Activated naive CD4-positive, alpha-beta T cell (primary cell): ENCODE results near the gene RFWD3.
"Not testable (repeated sequence)": the region's sequence is repeated elsewhere in the genome, so short reads cannot be mapped to it uniquely, and the experiment has no call there.

ENCODE experiments used
- DNase-seq, 4 experiments: peaks; one replicate each; lab custom pipeline; 2025; lab: John Stamatoyannopoulos, UW

RFWD3 gene, protein sequence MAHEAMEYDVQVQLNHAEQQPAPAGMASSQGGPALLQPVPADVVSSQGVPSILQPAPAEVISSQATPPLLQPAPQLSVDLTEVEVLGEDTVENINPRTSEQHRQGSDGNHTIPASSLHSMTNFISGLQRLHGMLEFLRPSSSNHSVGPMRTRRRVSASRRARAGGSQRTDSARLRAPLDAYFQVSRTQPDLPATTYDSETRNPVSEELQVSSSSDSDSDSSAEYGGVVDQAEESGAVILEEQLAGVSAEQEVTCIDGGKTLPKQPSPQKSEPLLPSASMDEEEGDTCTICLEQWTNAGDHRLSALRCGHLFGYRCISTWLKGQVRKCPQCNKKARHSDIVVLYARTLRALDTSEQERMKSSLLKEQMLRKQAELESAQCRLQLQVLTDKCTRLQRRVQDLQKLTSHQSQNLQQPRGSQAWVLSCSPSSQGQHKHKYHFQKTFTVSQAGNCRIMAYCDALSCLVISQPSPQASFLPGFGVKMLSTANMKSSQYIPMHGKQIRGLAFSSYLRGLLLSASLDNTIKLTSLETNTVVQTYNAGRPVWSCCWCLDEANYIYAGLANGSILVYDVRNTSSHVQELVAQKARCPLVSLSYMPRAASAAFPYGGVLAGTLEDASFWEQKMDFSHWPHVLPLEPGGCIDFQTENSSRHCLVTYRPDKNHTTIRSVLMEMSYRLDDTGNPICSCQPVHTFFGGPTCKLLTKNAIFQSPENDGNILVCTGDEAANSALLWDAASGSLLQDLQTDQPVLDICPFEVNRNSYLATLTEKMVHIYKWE

DNA sequence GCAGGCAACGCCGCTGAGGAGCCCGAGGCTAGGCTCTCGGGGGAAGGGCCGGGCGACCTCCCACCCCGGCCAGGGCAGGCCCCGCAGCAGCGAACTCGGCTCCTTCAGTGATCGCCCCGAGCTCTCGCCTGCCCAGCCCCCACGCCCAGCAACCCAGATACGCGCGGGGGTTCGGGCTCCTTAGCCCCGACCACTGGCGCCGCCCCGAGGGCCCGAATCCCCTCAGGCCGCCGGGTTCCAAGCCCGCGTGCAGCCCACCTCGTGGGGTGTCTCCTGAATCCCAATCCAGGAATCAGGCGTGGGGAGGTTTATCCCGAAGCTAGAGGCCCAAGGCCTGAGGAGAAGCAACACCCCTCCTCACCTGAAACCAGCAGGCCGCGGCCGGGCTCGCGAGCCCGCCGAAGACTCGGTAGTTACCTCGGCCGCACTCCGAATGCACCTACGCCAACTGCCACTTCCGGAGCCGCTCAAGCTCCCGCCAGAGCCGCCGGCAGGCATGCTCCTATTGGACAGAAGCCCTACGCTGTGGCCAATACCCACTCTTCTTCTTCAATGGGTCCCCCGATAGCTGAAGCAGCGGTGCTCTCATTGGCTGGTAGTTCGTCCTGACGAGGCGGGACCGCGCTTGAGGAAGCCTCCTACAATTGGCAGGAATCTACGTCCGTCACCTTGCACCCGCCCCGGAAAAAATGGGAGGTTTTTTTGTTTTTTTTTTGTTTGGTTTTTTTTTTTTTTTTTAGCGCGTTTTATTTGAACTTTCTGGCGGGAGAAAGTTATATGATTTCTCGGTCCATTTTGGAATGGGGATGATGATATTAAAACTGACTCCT, at the start of gene RFWD3:
RFWD3 (minus strand) TSS at position 453 of the 830 bp plus-strand sequence. CDS start 5,428 bp downstream, outside the sequence.
- peak; percentile 88 to 93 (median 90) for DNase-seq

GRCh38 chr16:74716355-74716754, 49.7 kb upstream of the RFWD3 start:
- DNase-seq, result no peak

DNA sequence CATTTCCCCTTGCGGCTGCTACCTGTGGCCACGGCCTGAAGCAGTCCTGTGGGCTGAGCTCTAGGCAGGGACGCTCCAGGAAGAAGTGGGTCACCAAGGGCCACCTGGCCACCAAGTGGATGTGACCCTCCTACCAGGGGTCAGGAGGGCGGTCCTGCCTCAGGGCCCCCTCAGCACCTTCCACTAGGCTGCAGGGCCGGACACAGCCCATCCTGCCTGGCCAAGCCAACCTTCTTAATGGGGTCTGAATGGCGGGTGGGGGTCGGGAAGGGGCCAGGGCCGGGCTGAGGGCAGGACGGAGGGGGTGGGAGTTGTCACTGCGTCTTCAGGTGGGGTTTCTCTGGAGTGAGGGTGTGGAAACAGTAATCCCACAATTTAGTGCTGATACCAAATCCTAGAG, 47.2 kb upstream of the RFWD3 start:
- no peak for DNase-seq

DNA sequence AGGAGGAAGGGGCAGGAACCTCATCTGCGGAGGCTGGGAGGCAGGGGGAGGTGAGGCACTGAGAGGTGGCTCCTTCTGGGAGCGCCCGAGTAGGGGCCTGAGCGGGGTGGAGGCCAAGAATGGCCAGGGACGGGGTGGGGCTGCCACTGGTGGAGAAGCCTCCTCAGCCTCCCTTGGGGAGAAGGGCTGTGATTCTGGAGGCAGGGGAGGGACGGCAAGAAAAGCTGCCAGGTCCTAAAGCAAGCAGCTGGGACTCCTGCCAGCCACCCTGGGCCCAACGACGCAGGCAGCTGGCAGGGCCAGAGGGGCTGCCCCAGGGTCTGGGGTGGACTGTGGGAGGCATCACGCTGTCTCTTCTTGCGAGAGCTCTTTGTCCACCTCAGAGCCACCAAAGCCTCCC, 46.6 kb upstream of the RFWD3 start:
- no peak for DNase-seq

DNA sequence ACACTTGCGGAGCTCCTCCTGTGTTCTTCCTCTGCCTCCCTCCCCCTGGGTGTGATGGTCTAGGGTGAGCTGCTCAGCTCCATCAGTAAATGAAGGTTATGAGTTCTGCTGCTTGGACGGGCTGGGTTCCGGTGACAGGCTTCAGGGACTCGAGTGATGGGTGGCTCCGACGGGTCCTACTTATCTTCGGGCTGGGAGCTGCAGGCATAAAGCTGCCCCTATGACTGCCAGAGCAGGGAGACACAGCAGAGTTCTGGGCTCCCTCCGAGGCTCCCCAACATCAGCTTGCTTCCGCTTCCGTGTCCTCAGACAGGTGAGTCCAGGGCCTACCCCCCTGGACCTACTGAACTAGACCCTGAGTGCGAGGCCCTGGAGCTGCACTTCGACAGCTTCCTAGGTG, 45.3 kb upstream of the RFWD3 start:
- no peak for DNase-seq

GRCh38 chr16:74710401-74710800, 43.7 kb upstream of the RFWD3 start:
- no peak for DNase-seq

DNA sequence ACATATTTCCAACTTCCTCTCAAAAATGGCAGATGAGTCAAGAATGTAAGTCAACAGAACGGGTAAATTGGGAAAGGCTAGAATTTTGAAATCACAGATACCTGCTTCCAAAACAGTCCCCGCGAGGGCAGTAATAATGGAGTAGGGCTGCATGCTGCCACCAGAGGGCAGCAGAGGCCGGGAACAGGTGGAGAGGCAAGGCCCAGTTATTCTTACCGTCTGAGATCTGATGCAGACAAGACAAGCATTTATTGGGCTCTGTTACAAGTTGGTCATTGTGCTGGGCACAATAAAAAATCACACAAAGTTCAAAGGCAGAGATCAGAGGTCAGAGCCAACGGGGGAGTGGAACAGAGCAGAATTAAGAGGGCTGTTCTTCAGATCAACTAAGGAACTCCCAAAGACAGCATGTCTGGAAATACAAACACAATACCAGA, 42.8 kb upstream of the RFWD3 start:
- peak; percentile 31 to 79 (median 60) for DNase-seq

DNA sequence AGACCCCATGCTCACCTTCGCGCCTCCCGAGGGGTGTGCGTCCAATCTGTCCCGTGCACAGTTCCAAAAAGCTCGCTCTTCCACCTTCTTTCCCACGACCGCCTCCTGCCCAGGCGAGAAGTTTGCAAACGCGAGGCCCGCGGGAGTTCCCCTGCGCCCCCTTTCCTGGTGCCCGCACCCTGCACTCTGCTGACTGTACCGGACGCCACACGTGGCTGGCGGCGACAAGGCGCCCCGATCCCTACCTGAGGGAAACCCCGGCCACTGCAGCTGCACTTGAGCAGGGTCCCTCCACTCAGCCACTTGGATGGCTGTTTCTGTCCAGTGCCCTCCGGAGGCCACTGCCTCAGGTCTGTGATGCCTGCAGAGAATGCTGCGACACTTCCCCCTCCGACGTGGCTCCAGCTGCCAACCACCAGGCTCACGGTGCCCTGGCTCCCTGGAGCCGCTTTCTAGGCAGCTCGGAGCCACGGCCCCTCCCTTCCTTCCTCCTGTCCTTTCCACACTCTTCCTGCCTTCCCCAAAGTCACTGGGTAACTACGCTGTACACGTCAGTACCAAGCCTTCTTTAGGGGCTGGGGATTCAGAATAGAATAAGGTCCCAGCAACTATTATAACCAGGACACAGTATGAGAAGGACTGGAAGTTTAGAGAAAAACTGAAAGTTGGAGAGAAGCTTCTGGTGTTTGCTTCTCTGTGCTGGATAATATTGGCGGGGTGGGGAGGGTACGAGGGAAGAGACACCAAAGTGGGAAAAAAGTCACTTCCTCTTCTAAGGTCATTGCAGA, 34.0 kb upstream of the RFWD3 start, which contains the start of gene MLKL:
MLKL (minus strand) TSS at position 425 of the 788 bp plus-strand sequence. CDS start 5,105 bp downstream, outside the sequence.
- peak; percentile 11 to 33 (median 15) for DNase-seq

DNA sequence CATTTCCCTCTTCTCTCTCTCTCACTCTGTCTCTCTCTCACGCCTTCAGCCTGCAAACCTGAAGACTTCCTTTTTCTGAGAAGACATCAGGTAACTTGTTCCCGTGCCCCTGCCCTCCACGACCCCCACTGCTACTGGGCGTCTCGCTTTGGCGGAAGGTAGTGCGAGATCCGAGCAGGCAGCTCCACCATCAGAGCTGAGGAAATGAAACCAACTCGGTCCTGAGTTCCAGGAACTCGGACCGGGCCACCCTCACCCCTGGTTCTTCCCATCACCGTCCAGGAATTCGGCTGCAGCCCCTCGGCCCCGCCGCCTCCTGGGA, 33.4 kb upstream of the RFWD3 start:
- no peak for DNase-seq

GRCh38 chr16:74699666-74700065, 33.0 kb upstream of the RFWD3 start:
- DNase-seq, result no peak

- DNase-seq, result no peak
These were observed 31.5 kb upstream of the RFWD3 start for GRCh38 chr16:74698222-74698621.

DNA sequence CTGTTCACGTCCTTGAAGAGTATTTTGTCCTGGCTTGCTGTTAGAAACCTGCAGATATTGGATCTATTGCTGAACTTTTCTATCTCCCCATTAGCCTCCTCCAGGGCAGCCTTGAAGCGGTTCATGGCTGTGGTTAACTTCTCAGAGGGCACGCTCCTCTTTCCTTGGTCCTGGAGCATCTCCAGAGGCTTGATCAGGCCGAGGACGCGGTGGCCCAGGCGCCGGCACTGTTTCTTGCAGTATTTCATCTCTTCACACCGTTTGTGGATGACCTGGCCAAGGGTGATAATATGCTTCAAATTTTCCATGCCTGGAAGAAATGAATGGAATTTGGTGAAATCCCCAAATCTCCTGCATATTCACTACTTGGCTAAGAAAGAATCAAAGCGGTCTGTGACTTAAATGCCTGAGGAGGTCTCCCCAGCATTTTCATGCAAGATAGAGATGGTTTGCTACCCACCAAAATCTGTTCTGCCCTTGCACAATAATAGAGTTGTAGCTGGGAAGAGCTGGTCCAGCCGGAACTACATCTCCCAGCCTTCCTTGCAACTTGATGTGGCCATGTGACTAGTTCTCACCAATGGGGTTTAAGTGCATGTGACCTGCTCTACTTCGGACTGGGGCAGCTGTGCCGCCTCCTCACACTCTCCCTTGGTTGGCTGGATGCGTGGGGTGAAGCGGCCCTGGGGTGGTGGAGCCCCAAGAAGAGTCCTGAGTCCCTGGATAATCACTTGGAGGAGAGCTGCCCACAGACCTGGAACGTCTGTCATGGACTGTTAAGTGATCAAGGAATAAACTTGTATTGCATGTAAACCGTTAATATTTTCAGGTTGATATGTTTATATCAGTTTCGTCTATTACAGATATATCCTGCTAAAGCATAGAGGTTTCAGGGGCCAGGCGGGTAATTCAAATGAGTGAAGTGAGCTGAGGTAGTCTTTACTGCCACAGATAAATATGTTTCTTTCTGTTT, 29.1 kb upstream of the RFWD3 start:
- DNase-seq, result peak in 1 of 4 experiments; percentile 12

DNA sequence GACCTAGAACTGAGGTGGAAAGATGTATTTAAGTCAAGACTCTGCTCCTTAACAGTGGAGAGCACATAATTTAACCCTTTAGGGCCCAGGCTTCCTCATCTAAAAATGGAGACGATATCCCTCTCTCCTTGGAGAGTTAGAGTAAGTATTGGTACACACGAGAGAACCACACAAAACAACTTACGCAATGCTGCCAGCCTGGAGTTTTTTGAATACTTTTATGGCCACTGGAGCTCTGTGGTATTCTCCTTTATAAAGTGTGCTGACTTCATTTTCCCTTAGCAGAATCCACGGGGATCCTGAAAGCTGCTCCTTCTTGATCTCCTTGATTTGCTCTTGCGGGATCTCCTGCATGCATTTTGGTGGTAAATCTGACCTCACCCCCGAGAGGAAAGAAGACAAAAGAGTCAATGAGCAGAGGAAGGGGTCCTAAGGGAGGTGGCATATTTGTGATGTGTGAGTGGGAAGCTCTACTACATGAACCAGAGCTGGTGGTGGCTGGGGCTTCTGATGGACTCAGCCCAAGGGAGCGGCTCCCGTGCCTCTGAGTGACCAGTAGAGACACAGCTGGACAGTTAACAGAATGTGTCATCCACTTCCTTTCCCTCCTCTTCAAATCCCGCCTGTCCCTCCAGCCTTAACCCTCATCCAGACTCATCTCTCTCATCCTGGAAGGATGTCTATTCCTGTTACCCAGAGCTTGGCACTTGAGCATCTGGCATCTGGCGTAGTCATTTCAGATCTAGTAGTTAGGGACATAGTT, 24.6 kb upstream of the RFWD3 start:
- no peak for DNase-seq

DNA sequence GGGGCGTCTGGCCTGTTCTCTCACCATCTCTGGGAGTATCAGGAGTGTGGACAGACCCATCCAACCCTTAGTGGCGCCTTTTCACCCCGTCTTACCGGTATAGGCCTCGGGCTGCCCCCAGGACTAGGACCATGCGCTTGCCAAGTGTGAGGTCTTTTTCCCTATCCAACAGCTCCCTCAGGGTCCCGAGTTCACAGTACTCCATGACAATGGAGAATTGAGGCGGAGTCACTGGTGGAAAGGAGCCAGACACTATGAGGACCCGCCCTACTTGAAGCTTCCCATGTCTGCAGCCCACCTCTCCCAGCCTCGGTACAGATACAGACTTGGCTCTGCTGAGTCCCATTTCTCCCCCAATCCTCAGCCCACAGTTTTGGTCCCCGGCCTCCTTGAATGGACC, 15.9 kb upstream of the RFWD3 start:
- no peak for DNase-seq

- DNase-seq, result no peak
These were observed 14.0 kb upstream of the RFWD3 start for GRCh38 chr16:74680681-74681080.

DNA sequence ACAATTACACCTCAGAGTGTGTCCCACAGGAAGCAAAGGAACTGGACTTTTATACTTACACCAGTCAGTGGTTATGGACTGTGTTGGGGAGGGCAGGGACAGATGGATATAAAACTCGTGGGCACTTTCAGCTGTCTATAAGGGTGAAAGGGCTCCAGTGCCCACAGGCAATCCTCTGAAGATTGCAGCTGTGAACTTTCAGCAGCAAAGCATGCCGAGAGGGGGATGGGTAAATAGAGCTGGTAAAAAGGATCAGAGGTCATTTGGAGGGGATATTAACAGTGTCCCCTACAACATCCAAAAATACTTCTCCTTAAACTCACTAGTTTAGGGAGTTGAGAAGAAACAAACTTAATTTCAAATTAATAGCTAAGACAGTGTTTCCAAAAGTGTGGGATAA, 13.3 kb upstream of the RFWD3 start:
- no peak for DNase-seq

DNA sequence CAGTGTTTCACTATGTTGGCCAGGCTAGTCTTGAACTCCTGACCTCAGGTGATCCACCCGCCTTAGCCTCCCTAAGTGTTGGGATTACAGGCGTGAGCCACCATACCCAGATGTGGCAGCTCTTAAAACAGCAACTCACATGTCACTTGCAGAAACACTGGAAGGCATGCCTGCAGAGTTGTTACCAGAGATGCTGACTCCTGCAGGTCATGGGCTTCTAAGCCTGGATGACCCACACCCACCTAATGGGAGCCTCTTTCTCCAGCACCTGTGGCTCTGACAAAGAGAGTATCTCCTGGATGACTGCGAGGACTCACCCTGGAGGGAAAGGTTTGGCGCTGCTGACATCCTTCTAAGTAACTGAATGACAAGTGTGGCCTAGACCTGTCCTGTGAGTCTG, 11.2 kb upstream of the RFWD3 start:
- no peak for DNase-seq

- no peak for DNase-seq
These were observed 7.2 kb upstream of the RFWD3 start for GRCh38 chr16:74673876-74674275.

GRCh38 chr16:74668877-74669276, 2.2 kb upstream of the RFWD3 start:
- DNase-seq, result not testable (repeated sequence)
